HG03095 (cell line): Measurements from ENCODE around the gene CLCN3.
"Not testable (repeated sequence)": the region's sequence is repeated elsewhere in the genome, so short reads cannot be mapped to it uniquely, and the experiment has no call there.

ENCODE experiments used
- ATAC-seq: cut with Tn5 transposase; IDR thresholded peaks from one replicate; pipeline ENCODE4 v1.9.1; 2021; ENCODE audit warnings: moderate library complexity; ENCODE audit not compliant: unreplicated experiment

The CLCN3 gene

GRCh38 chr4:169617306-169617705, 3.1 kb upstream of the CLCN3 start:
- no peak for ATAC-seq

DNA sequence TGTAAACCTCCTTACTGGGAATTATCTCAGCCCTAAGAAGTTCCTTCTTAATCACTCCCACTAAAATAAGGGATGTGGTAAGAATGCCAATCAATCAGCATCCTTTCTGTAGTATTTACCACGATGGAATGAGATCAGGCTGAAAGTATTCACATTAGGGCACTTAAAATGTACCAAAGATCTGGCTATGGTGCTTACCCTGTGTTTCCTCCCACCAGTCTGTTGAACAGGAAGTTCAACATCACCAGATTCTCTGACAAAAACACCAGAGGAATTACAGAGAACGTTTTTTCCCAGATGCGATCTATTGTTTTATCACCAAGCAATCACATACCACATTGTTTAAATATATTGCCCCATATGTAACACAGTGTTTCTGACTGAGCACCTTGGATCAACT, 2.1 kb upstream of the CLCN3 start:
- ATAC-seq = no peak

- no peak for ATAC-seq
Observed at GRCh38 chr4:169618986-169619385, 1.4 kb upstream of the CLCN3 start.

DNA sequence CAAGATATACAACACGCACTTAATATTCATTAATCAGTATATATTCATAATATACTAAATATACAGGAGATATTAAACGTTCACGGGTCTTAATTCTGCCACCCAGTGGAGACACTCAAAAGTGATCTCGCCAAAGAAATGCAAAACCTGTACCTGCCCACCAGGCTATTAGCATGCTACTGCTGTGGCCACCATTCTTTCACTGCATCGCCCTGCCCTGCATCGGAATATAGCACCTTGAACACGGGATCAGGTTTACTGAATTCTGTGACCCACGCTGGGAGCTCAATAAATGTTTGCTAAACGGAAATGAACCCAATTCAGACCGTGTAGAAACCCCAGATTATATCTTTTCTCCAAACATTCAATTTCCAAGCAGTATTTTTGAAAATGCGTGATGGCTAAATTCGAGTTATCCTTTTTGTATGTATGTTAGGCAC, 840 bp upstream of the CLCN3 start:
- peak; percentile 41 for ATAC-seq

GRCh38 chr4:169620880-169621248, 486 bp downstream of the CLCN3 start:
- no peak for ATAC-seq

DNA sequence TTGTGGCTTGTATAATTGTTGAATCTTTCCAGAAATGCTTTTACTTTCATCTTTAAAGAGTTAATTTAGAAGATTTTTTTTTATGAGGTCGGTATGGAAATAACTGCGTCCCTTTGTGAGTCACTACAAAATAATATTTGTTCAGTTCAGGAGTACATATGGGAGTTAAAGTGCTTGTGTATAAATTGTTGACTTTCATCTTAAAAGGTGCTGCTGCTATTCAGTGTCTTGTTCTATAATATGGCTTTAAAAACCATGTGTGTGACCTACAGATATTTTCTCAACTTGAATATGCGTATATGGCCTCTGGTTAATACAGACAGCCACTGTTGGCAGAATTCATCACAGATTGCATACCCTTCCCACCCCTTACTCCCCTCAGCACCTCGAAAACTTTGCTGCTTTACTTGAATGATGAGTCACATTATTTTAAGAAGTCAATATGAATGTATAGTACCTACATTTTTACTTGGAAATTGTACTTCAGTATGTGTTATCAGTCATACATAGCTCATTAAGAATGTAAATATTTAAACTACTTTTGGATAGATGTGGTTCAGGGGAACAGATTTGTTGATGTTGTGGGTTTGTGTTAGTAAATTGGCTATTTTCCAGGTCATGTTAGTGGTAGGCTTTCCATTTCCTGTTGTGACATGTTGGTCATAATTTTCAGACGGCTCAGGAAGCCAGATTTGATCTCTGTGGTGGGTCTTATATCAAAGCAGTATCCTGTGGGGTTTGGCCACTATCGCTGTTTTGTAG, 1.5 kb downstream of the CLCN3 start:
- ATAC-seq = no peak

DNA sequence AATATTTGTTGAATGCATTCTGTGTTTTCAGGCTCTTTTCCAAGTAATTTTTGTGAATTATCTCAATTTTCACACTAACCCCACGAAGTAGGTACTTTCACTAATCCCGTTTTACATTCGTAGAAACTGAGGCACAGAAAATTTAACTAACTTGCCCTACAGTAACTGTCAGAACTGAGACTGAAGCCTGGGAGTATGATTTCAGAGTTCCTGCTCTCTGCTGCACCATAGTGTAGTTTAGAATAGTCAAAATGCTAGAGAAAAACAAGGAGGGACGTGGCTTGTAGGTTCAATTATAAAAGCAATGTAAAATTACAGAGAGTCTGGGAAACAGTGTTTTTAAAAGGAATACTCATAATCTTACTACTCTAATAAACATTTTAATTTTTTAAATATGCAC, 2.2 kb downstream of the CLCN3 start:
- no peak for ATAC-seq

GRCh38 chr4:169624012-169624411, 3.6 kb downstream of the CLCN3 start:
- ATAC-seq = not testable (repeated sequence)

DNA sequence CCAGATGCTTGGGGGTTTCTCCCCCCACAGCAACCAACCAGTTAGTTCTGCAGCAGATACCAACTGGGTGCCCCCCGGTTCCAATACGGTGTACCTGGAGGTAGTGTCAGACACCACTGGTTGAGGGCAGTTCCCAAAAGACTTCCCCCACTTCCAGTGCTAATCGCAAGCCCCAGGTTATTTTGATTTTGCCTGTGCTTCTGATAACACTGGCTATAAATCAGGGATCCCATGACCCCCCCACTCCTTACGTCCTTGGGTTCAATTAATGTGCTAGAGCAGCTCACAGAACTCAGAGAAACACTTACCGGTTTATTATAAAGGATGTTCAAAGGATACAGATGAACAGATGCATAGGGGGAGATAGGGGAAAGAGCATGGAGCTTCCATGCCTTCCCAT, 5.5 kb downstream of the CLCN3 start:
- no peak for ATAC-seq

- ATAC-seq = no peak
Observed at GRCh38 chr4:169626331-169627282, 6.2 kb downstream of the CLCN3 start.

- peak; percentile 42 for ATAC-seq
Observed at GRCh38 chr4:169627307-169627706, 6.9 kb downstream of the CLCN3 start.

GRCh38 chr4:169628579-169628978, 8.2 kb downstream of the CLCN3 start:
- no peak for ATAC-seq

- no peak for ATAC-seq
Observed at GRCh38 chr4:169630069-169630468, 9.7 kb downstream of the CLCN3 start.

DNA sequence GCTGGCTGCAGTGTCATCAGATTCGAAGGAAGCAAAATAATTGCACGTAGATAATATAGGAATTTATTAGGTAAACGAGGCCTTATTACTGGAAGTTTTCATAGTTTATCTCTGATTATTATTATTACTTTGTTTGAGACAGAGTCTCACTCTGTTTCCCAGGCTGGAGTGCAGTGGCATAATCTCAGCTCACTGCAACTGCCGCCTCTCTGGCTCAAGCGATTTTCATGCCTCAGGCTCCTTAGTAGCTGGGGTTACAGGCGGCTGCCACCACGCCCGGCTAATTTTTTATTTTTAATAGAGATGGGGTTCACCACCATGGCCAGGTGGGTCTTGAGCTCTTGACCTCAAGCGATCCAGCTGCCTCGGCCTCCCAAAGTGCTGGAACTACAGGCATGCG, 12.5 kb downstream of the CLCN3 start:
- ATAC-seq = no peak

GRCh38 chr4:169634975-169635374, 14.6 kb downstream of the CLCN3 start:
- no peak for ATAC-seq

- ATAC-seq = no peak
Observed at GRCh38 chr4:169640261-169640870, 20.0 kb downstream of the CLCN3 start.

DNA sequence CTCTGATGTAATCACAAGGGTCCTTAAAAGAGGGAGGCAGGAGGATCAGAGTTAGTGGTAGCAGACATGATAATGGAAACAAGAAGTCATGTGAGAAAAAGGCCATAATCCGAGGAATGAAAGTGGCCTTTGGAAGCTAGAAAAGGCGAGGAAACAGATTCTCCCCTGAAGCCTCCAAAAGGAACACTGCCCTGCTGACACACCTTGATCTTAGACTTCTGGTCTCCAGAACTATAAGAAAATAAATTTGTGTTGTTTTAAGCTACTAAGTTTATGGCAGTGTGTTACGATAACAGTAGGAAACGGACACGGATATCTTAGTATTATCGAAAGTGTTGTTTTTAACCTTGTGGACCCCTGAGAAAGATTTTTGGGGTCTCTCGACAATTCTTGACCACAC, 24.4 kb downstream of the CLCN3 start:
- ATAC-seq = no peak

GRCh38 chr4:169645627-169646026, 25.2 kb downstream of the CLCN3 start:
- ATAC-seq = no peak

- no peak for ATAC-seq
Observed at GRCh38 chr4:169649545-169650226, 29.3 kb downstream of the CLCN3 start.

- no peak for ATAC-seq
Observed at GRCh38 chr4:169650227-169650936, 30.0 kb downstream of the CLCN3 start.
